WTC11 (cell line): ENCODE measurements around the gene DGCR8. TPM values are rescaled to one million over a fixed set of nuclear protein-coding genes. Genes with fewer than 3 reads are reported as not detected.

Experiments used
- ATAC-seq: fragments of 200-7000 bp; cut with Tn5 transposase; 2 replicates; pipeline ENCODE4 v1.10.0; 2021; ENCODE audit warnings: mild to moderate bottlenecking, moderate library complexity
- CTCF ChIA-PET: fragments of 300-600 bp; sonication (Branson Sonifier 250); formaldehyde crosslinking; loops from one replicate; lab custom pipeline; 2021; ENCODE audit warnings: antibody characterized with exemption; lab: Charles Lee
- POLR2A ChIA-PET: fragments of 350-600 bp; sonication (Branson Sonifier 250); formaldehyde crosslinking; loops from one replicate; lab custom pipeline; 2021; ENCODE audit warnings: antibody characterized with exemption; lab: Charles Lee
- DNase-seq: peaks from one replicate; pipeline ENCODE4 v3.0.0; 2021; ENCODE audit warnings: low spot score
- H3K27ac Mint-ChIP-seq: 2 replicates; pipeline ENCODE4 v1.8.0; 2021; ENCODE audit warnings: mixed read lengths
- H3K27me3 Mint-ChIP-seq: 2 replicates; pipeline ENCODE4 v1.8.0; 2021; ENCODE audit warnings: low read depth, mild to moderate bottlenecking, moderate library complexity, mixed read lengths
- H3K36me3 Mint-ChIP-seq: 2 replicates; pipeline ENCODE4 v1.8.0; 2021; ENCODE audit warnings: mixed read lengths
- H3K4me1 Mint-ChIP-seq: 2 replicates; pipeline ENCODE4 v1.8.0; 2022; ENCODE audit warnings: mixed read lengths
- H3K4me3 Mint-ChIP-seq: 2 replicates; pipeline ENCODE4 v1.8.0; 2021; ENCODE audit warnings: mild to moderate bottlenecking, moderate library complexity, mixed read lengths
- H3K9me3 Mint-ChIP-seq: 2 replicates; pipeline ENCODE4 v1.8.0; 2021; ENCODE audit warnings: mixed read lengths
- CREM ChIP-seq: sonication (generic); formaldehyde crosslinking; IDR thresholded peaks from 2 replicates; pipeline ENCODE4 v1.8.1; 2022; ENCODE audit warnings: mild to moderate bottlenecking, missing genetic modification reagents, moderate library complexity
- ETV6 ChIP-seq: sonication (generic); formaldehyde crosslinking; IDR thresholded peaks from 2 replicates; pipeline ENCODE4 v1.8.1; 2022; ENCODE audit warnings: mild to moderate bottlenecking, missing genetic modification reagents
- FOXJ3 ChIP-seq: sonication (generic); formaldehyde crosslinking; IDR thresholded peaks from 2 replicates; pipeline ENCODE4 v1.9.0; 2021; ENCODE audit warnings: missing genetic modification reagents, mild to moderate bottlenecking, borderline replicate concordance
- FOXK1 ChIP-seq: sonication (generic); formaldehyde crosslinking; IDR thresholded peaks from 2 replicates; pipeline ENCODE4 v1.8.0; 2022; ENCODE audit warnings: mild to moderate bottlenecking, moderate library complexity, missing genetic modification reagents
- GABPB1 ChIP-seq: sonication (generic); formaldehyde crosslinking; IDR thresholded peaks from 2 replicates; pipeline ENCODE4 v1.8.1; 2023; ENCODE audit warnings: mild to moderate bottlenecking, missing genetic modification reagents
- GRHL2 ChIP-seq: fragments of 250-450 bp; sonication (Bioruptor Pico); IDR thresholded peaks from 2 replicates; pipeline ENCODE4 v1.8.0; 2022; ENCODE audit warnings: mild to moderate bottlenecking, moderate library complexity; ENCODE audit not compliant: insufficient replicate concordance, severe bottlenecking
- GTF2I ChIP-seq: fragments of 250-450 bp; sonication (Bioruptor Pico); conservative IDR thresholded peaks from 2 replicates; pipeline ENCODE4 v1.4.0; 2021; ENCODE audit warnings: mild to moderate bottlenecking
- MXD4 ChIP-seq: fragments of 250-450 bp; sonication (Bioruptor Pico); IDR thresholded peaks from 2 replicates; pipeline ENCODE4 v1.8.0; 2021; ENCODE audit warnings: mild to moderate bottlenecking, moderate library complexity, borderline replicate concordance
- NFE2L1 ChIP-seq: sonication (generic); formaldehyde crosslinking; IDR thresholded peaks from 2 replicates; pipeline ENCODE4 v1.8.1; 2023; ENCODE audit warnings: missing genetic modification reagents
- NR1H2 ChIP-seq: sonication (generic); formaldehyde crosslinking; IDR thresholded peaks from 2 replicates; pipeline ENCODE4 v1.9.0; 2021; ENCODE audit warnings: mild to moderate bottlenecking, moderate library complexity, missing genetic modification reagents
- PRRX2 ChIP-seq: fragments of 250-450 bp; sonication (Bioruptor Pico); IDR thresholded peaks from 2 replicates; pipeline ENCODE4 v1.8.0; 2021; ENCODE audit warnings: mild to moderate bottlenecking
- RELA ChIP-seq: sonication (generic); formaldehyde crosslinking; IDR thresholded peaks from 2 replicates; pipeline ENCODE4 v1.8.1; 2022; ENCODE audit warnings: missing genetic modification reagents, mild to moderate bottlenecking, borderline replicate concordance
- RORB ChIP-seq: fragments of 250-450 bp; sonication (Bioruptor Pico); IDR thresholded peaks from 2 replicates; pipeline ENCODE4 v1.9.0; 2021; ENCODE audit warnings: mild to moderate bottlenecking
- SOX15 ChIP-seq: fragments of 250-450 bp; sonication (Bioruptor Pico); IDR thresholded peaks from 2 replicates; pipeline ENCODE4 v1.9.0; 2021; ENCODE audit warnings: mild to moderate bottlenecking
- SP1 ChIP-seq: sonication (generic); formaldehyde crosslinking; conservative IDR thresholded peaks from 2 replicates; pipeline ENCODE4 v1.8.1; 2022; ENCODE audit warnings: missing genetic modification reagents
- TEAD1 ChIP-seq: sonication (generic); formaldehyde crosslinking; IDR thresholded peaks from 2 replicates; pipeline ENCODE4 v1.8.0; 2022; ENCODE audit warnings: mild to moderate bottlenecking, missing genetic modification reagents
- ZNF138 ChIP-seq: sonication (generic); formaldehyde crosslinking; conservative IDR thresholded peaks from 2 replicates; pipeline ENCODE4 v1.8.1; 2022; ENCODE audit warnings: mild to moderate bottlenecking, moderate library complexity, missing genetic modification reagents
- ZNF416 ChIP-seq: fragments of 250-450 bp; sonication (Bioruptor Pico); IDR thresholded peaks from 2 replicates; pipeline ENCODE4 v1.9.0; 2021; ENCODE audit warnings: mild to moderate bottlenecking, inconsistent platforms
- ZNF671 ChIP-seq: fragments of 250-450 bp; sonication (Bioruptor Pico); IDR thresholded peaks from 2 replicates; pipeline ENCODE4 v1.8.0; 2021; ENCODE audit warnings: mild to moderate bottlenecking
- total RNA-seq: library from RNA; stranded (reverse); gene quantifications from 3 replicates; pipeline ENCODE4 v1.2.3, GENCODE V29; 2021
- TF ChIP-seq, protein P1 (sequence below): fragments of 250-450 bp; sonication (Bioruptor Pico); IDR thresholded peaks from 2 replicates; pipeline ENCODE4 v1.8.0; 2021; ENCODE audit warnings: mild to moderate bottlenecking
- TF ChIP-seq, protein P2 (sequence below): sonication (generic); formaldehyde crosslinking; IDR thresholded peaks from 2 replicates; pipeline ENCODE4 v1.8.0; 2022; ENCODE audit warnings: mild to moderate bottlenecking, missing genetic modification reagents
- TF ChIP-seq, protein P3 (sequence below): sonication (generic); formaldehyde crosslinking; IDR thresholded peaks from 2 replicates; pipeline ENCODE4 v1.8.1; 2022; ENCODE audit warnings: mild to moderate bottlenecking, missing genetic modification reagents, moderate library complexity, borderline replicate concordance
- TF ChIP-seq, protein P4 (sequence below): sonication (generic); formaldehyde crosslinking; IDR thresholded peaks from 2 replicates; pipeline ENCODE4 v1.8.1; 2023; ENCODE audit warnings: mild to moderate bottlenecking, missing genetic modification reagents, borderline replicate concordance
- TF ChIP-seq, protein P5 (sequence below): sonication (generic); formaldehyde crosslinking; IDR thresholded peaks from 2 replicates; pipeline ENCODE4 v1.8.1; 2023; ENCODE audit warnings: mild to moderate bottlenecking, missing genetic modification reagents
- TF ChIP-seq, protein P6 (sequence below): sonication (generic); formaldehyde crosslinking; IDR thresholded peaks from 2 replicates; pipeline ENCODE4 v1.8.1; 2022; ENCODE audit warnings: low read depth, mild to moderate bottlenecking, moderate library complexity, missing genetic modification reagents, borderline replicate concordance
- TF ChIP-seq, protein P7 (sequence below): fragments of 250-450 bp; sonication (Bioruptor Pico); conservative IDR thresholded peaks from 2 replicates; pipeline ENCODE4 v1.9.0; 2021; ENCODE audit warnings: mild to moderate bottlenecking

The DGCR8 gene
- total RNA-seq, 1 experiment from 2014 or later = 55.0 TPM

DNA sequence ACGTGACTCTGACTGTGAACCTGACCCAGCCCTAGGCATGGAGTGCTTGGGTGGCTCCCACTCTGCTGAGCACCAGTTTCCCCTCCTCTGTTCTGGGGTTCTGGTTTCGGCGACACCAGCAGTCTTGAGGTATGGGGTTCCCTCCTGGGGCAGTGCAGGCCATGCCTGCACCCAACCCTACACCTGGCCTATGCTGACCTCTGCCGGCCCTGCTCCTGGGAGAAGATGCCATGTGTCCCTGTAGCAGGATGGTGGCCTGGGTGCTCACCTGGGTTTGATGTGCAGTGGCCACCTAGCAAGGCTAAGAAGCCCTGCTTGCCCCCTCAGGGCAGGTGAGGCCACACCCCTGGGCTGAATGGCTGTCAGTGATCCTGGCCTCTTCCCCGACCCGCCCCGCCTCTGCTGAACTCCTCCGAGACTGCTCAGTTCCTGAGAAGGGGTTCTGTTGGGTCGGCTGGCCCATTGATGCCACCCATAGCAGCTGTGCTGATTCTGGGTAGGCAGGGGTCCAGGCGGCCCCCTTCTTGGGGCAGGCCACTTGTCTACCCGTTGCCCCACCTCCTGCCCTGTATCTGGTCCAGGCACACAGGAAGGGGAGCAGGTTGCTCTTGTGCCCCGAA, 54.0 kb downstream of the DGCR8 start:
- no peaks in the 10 kb centered on the region for H3K27me3 Mint-ChIP-seq
- H3K9me3 Mint-ChIP-seq = no peaks in the 10 kb centered on the region
- ChIA-PET POLR2A (no interaction called here), CTCF (no interaction called here)
- H3K4me1 Mint-ChIP-seq = 0 out of 2 replicates have a peak, but pooled peaks cover 6% of the 10 kb centered on the region
- no peaks in the 10 kb centered on the region for H3K36me3 Mint-ChIP-seq
- no peak for DNase-seq
- H3K27ac Mint-ChIP-seq = no peak overlapping the region; the same call in 1 of the 2 replicates
- peak overlapping the region; percentile 47 for H3K4me3 Mint-ChIP-seq
- TF ChIP-seq, protein P1, sequence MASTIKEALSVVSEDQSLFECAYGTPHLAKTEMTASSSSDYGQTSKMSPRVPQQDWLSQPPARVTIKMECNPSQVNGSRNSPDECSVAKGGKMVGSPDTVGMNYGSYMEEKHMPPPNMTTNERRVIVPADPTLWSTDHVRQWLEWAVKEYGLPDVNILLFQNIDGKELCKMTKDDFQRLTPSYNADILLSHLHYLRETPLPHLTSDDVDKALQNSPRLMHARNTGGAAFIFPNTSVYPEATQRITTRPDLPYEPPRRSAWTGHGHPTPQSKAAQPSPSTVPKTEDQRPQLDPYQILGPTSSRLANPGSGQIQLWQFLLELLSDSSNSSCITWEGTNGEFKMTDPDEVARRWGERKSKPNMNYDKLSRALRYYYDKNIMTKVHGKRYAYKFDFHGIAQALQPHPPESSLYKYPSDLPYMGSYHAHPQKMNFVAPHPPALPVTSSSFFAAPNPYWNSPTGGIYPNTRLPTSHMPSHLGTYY (CRISPR knock-in tag) = no peak
- TF ChIP-seq RORB (CRISPR knock-in tag) = no peak
- TF ChIP-seq GRHL2 = no peak
- TF ChIP-seq, protein P2, sequence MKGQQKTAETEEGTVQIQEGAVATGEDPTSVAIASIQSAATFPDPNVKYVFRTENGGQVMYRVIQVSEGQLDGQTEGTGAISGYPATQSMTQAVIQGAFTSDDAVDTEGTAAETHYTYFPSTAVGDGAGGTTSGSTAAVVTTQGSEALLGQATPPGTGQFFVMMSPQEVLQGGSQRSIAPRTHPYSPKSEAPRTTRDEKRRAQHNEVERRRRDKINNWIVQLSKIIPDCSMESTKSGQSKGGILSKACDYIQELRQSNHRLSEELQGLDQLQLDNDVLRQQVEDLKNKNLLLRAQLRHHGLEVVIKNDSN = no peak
- TF ChIP-seq SP1 (CRISPR knock-in tag) = no peak
- no peak for TF ChIP-seq TEAD1 (CRISPR knock-in tag)
- TF ChIP-seq, protein P3, sequence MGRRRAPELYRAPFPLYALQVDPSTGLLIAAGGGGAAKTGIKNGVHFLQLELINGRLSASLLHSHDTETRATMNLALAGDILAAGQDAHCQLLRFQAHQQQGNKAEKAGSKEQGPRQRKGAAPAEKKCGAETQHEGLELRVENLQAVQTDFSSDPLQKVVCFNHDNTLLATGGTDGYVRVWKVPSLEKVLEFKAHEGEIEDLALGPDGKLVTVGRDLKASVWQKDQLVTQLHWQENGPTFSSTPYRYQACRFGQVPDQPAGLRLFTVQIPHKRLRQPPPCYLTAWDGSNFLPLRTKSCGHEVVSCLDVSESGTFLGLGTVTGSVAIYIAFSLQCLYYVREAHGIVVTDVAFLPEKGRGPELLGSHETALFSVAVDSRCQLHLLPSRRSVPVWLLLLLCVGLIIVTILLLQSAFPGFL (CRISPR knock-in tag) = no peak
- TF ChIP-seq SOX15 = no peak
- TF ChIP-seq, protein P4, sequence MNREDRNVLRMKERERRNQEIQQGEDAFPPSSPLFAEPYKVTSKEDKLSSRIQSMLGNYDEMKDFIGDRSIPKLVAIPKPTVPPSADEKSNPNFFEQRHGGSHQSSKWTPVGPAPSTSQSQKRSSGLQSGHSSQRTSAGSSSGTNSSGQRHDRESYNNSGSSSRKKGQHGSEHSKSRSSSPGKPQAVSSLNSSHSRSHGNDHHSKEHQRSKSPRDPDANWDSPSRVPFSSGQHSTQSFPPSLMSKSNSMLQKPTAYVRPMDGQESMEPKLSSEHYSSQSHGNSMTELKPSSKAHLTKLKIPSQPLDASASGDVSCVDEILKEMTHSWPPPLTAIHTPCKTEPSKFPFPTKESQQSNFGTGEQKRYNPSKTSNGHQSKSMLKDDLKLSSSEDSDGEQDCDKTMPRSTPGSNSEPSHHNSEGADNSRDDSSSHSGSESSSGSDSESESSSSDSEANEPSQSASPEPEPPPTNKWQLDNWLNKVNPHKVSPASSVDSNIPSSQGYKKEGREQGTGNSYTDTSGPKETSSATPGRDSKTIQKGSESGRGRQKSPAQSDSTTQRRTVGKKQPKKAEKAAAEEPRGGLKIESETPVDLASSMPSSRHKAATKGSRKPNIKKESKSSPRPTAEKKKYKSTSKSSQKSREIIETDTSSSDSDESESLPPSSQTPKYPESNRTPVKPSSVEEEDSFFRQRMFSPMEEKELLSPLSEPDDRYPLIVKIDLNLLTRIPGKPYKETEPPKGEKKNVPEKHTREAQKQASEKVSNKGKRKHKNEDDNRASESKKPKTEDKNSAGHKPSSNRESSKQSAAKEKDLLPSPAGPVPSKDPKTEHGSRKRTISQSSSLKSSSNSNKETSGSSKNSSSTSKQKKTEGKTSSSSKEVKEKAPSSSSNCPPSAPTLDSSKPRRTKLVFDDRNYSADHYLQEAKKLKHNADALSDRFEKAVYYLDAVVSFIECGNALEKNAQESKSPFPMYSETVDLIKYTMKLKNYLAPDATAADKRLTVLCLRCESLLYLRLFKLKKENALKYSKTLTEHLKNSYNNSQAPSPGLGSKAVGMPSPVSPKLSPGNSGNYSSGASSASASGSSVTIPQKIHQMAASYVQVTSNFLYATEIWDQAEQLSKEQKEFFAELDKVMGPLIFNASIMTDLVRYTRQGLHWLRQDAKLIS = no peak
- TF ChIP-seq ZNF671 (CRISPR knock-in tag) = no peak
- TF ChIP-seq FOXK1 (CRISPR knock-in tag) = no peak
- TF ChIP-seq ETV6 (CRISPR knock-in tag) = no peak
- no peak for TF ChIP-seq NR1H2 (CRISPR knock-in tag)
- no peak for TF ChIP-seq ZNF416 (CRISPR knock-in tag)
- TF ChIP-seq MXD4 (CRISPR knock-in tag) = no peak
- no peak for TF ChIP-seq GABPB1 (CRISPR knock-in tag)
- ATAC-seq = no peak

DNA sequence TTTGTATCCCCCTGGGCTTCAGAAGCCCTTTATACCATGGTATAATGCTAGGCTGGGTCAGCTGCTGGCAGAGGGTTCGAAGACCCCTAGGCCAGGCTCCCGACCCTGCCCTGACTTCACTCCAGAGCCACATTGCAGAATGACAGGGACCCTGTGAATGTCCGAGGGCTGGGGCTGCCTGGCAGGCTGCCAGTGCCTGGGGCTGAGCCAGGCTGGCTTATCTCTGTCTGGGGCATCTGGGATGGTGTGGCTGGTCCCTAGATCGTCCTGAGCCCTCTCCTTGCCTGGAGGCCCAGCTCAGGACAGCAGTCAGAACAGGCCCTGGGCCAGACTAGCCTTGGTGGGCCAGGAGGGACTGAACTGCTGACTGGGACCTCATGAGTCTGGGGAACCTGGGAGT, 55.2 kb downstream of the DGCR8 start:
- Mint-ChIP-seq H3K4me3 (no peak overlapping the region), H3K27me3 (no peaks in the 10 kb centered on the region)
- POLR2A ChIA-PET = no interaction called here
- no peak for DNase-seq
- TF ChIP-seq, protein P5, sequence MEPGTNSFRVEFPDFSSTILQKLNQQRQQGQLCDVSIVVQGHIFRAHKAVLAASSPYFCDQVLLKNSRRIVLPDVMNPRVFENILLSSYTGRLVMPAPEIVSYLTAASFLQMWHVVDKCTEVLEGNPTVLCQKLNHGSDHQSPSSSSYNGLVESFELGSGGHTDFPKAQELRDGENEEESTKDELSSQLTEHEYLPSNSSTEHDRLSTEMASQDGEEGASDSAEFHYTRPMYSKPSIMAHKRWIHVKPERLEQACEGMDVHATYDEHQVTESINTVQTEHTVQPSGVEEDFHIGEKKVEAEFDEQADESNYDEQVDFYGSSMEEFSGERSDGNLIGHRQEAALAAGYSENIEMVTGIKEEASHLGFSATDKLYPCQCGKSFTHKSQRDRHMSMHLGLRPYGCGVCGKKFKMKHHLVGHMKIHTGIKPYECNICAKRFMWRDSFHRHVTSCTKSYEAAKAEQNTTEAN (CRISPR knock-in tag) = no peak
- no peak for TF ChIP-seq NFE2L1 (CRISPR knock-in tag)
- no peak for TF ChIP-seq TEAD1 (CRISPR knock-in tag)
- no peak for TF ChIP-seq PRRX2 (CRISPR knock-in tag)
- TF ChIP-seq ZNF138 (CRISPR knock-in tag) = no peak
- TF ChIP-seq CREM (CRISPR knock-in tag) = no peak
- TF ChIP-seq, protein P6, sequence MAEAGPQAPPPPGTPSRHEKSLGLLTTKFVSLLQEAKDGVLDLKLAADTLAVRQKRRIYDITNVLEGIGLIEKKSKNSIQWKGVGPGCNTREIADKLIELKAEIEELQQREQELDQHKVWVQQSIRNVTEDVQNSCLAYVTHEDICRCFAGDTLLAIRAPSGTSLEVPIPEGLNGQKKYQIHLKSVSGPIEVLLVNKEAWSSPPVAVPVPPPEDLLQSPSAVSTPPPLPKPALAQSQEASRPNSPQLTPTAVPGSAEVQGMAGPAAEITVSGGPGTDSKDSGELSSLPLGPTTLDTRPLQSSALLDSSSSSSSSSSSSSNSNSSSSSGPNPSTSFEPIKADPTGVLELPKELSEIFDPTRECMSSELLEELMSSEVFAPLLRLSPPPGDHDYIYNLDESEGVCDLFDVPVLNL (CRISPR knock-in tag) = no peak
- no peak for TF ChIP-seq RELA (CRISPR knock-in tag)
- TF ChIP-seq, protein P7, sequence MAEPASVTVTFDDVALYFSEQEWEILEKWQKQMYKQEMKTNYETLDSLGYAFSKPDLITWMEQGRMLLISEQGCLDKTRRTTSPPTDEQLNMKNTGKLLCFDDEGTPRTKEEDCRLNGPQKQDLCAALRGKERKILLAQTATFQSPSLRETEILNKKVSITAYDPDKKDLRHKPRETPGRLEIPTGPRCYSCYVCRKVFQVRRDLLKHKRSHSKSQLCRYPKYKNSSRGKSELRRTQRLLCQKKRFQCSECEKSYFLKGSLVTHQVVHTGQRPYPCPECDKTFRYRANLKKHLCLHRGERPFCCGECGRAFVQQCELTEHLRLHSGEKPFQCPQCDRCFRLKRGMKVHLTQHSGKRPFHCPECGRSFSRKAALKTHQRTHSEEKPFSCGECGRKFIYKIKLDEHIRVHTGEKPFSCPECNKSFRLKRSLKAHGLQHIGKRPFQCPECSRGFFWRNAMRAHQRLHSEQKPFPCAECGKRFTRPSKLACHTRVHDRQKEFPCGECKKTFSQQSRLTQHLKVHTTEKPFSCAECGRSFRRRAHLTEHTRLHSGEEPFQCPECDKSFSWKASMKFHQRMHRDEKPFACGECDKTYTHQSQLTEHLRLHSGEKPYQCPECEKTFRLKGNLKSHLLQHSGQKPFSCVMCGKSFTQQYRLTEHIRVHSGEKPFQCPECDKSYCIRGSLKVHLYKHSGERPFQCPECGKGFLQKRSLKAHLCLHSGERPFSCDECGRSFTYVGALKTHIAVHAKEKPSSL (CRISPR knock-in tag) = no peak
- no peak for TF ChIP-seq FOXJ3 (CRISPR knock-in tag)
- no peak for TF ChIP-seq GTF2I (CRISPR knock-in tag)
- TF ChIP-seq, all 79 proteins: peak for 0
- no peaks in the 10 kb centered on the region for H3K36me3 Mint-ChIP-seq
- no peak overlapping the region; the same call in 1 of the 2 replicates for H3K27ac Mint-ChIP-seq
- 0 out of 2 replicates have a peak, but pooled peaks cover 6% of the 10 kb centered on the region for H3K4me1 Mint-ChIP-seq
- CTCF ChIA-PET = no interaction called here
- no peak for ATAC-seq
- no peaks in the 10 kb centered on the region for H3K9me3 Mint-ChIP-seq
